GM10847 (cell line): ENCODE results near the gene CBLN2.

Experiments used
- POLR2A ChIP-seq: IDR thresholded peaks from 2 replicates; pipeline ENCODE4 v1.6.1; 2011; ENCODE audit not compliant: insufficient read length; ENCODE audit errors: extremely low read depth

The CBLN2 gene

DNA sequence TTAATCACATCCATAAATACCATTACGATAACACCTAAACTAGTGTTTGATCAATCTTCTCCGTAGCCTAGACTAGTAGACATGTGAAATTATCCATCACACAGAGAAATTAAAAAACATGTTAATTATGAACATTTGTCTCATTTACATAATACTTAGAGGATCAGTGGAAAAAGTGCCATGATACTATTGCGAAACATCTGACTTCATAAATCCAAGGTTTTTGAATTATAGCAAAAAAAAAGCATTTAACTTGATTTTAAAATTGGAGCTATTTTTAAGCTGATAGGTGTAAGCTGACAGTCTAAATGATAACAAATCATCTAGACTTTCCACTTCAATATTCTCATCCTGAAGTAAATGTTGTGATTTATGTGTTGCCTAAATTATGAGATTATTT lies 51.6 kb downstream of the CBLN2 start:
- no peak for TF ChIP-seq POLR2A
